ENCODE results near the gene PANK4. TPM values are rescaled to one million over a fixed set of nuclear protein-coding genes. Genes with fewer than 3 reads are reported as not detected.

The PANK4 gene
- total and polyA plus RNA-seq, 2 experiments from 2014 or later = 18.5 to 21.3 TPM

DNA sequence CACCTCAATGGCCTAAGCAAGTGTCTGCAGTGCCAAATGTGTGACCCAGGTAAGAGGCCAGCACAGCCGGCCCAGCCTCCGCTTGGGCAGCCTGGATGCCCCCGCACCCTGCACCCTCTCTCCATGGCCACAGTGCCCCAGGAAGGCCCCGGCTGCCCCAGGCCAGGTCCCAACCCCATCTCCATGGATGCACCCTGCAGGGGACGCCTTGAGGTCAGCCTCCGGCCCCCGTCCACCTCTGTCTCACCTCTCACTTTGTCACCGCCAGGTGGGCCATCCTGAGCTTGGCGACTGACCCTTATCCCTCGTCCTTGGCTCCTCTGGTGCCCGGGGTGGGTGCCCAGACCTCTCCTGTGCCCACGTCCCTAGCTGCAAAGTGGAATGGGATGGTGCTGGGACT lies 32.0 kb upstream of the PANK4 start:
- no peak overlapping the region for H3K4me3 ChIP-seq
- DNase-seq (ENCODE audit: low spot score) = no peak
- 94% methylated on average over 12 of the region's 12 CpGs for WGBS (ENCODE audit: low lambda C conversion rate, missing lambda C conversion rate)
- TF ChIP-seq EZH2phosphoT487 (IDR thresholded peaks at IDR 0.05; ENCODE audit: low read depth, severe bottlenecking, unreplicated experiment) = no peak
- TF ChIP-seq EZH2 (IDR thresholded peaks at IDR 0.05; ENCODE audit: borderline replicate concordance) = no peak
- TF ChIP-seq, protein P1, sequence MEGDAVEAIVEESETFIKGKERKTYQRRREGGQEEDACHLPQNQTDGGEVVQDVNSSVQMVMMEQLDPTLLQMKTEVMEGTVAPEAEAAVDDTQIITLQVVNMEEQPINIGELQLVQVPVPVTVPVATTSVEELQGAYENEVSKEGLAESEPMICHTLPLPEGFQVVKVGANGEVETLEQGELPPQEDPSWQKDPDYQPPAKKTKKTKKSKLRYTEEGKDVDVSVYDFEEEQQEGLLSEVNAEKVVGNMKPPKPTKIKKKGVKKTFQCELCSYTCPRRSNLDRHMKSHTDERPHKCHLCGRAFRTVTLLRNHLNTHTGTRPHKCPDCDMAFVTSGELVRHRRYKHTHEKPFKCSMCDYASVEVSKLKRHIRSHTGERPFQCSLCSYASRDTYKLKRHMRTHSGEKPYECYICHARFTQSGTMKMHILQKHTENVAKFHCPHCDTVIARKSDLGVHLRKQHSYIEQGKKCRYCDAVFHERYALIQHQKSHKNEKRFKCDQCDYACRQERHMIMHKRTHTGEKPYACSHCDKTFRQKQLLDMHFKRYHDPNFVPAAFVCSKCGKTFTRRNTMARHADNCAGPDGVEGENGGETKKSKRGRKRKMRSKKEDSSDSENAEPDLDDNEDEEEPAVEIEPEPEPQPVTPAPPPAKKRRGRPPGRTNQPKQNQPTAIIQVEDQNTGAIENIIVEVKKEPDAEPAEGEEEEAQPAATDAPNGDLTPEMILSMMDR (IDR thresholded peaks at IDR 0.05; ENCODE audit: poor library complexity) = no peak
- H3K79me2 ChIP-seq = no peaks in the 10 kb centered on the region
- no peak overlapping the region for H3K4me2 ChIP-seq
- H2AFZ ChIP-seq = no peak overlapping the region
- no peaks in the 10 kb centered on the region for H3K36me3 ChIP-seq (replicated peaks; ENCODE audit: insufficient read depth, low read depth)
- H3K27ac ChIP-seq = no peak overlapping the region
- peaks cover 15% of the 10 kb centered on the region for H3K4me1 ChIP-seq (ENCODE audit: insufficient read depth)
- H3K27me3 ChIP-seq = no peaks in the 10 kb centered on the region
- no peaks in the 10 kb centered on the region for H4K20me1 ChIP-seq (ENCODE audit: insufficient read depth, poor library complexity, severe bottlenecking)
- H3K9me3 ChIP-seq (ENCODE audit: low read depth) = no peaks in the 10 kb centered on the region
- no peaks in the 10 kb centered on the region for H3K9me2 ChIP-seq (replicated peaks; ENCODE audit: insufficient read depth)

GRCh38 chr1:2557482-2558400 lies 31.3 kb upstream of the PANK4 start:
- Histone ChIP-seq H3K9me3 (ENCODE audit: low read depth) (no peaks in the 10 kb centered on the region), H3K79me2 (no peaks in the 10 kb centered on the region), H3K4me1 (ENCODE audit: insufficient read depth) (peaks cover 15% of the 10 kb centered on the region), H3K9me2 (replicated peaks; ENCODE audit: insufficient read depth) (no peaks in the 10 kb centered on the region), H3K4me3 (no peak overlapping the region), H3K27ac (no peak overlapping the region), H4K20me1 (ENCODE audit: insufficient read depth, poor library complexity, severe bottlenecking) (no peaks in the 10 kb centered on the region), H2AFZ (no peak overlapping the region), H3K36me3 (replicated peaks; ENCODE audit: insufficient read depth, low read depth) (no peaks in the 10 kb centered on the region), H3K27me3 (no peaks in the 10 kb centered on the region), H3K4me2 (no peak overlapping the region)
- no peak for DNase-seq (ENCODE audit: low spot score)
- TF ChIP-seq, protein P1 (IDR thresholded peaks at IDR 0.05; ENCODE audit: poor library complexity) = no peak
- TF ChIP-seq EZH2phosphoT487 (IDR thresholded peaks at IDR 0.05; ENCODE audit: low read depth, severe bottlenecking, unreplicated experiment) = no peak
- TF ChIP-seq EZH2 (IDR thresholded peaks at IDR 0.05; ENCODE audit: borderline replicate concordance) = no peak
- WGBS (ENCODE audit: low lambda C conversion rate, missing lambda C conversion rate) = 86% methylated on average over 30 of the region's 30 CpGs

DNA sequence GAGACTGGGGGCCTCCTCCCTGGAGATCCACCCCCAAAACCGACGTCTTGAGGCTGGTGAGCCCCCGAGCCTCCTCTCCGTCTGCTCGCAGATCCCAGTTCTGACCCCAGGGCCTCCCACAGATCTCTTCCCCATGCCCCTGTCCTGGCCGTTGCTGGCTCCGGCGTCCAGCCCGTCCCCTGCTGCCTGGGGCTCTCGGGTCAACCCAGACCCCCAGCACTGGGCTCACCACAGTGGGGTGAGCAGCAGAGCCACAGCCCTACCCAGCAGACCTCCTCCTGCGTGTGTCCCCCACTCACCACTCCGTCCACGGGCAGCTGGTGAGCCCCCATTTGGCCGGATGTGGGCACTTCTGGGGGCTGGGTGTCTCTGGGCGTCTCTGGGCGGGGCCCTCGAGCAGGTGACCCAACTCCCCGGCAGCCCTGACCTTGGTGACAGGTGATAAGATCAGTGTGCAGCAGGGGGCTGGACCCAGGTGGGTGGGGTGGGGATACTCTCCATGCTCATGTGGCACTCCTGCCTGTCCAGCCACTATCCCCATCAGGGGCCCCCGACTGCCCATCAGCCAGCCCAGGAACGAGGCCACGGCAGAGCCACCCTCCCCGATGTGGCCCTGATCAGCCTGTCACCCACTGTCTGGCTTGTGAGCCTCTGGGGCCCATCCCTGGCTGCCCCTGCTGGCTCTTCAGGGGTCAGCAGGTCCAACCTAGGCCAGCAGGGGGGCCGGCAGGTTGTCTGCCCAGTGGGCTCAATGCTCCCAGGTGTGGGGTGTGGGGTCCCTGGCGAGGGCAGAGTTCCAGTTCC lies 30.5 kb upstream of the PANK4 start:
- Histone ChIP-seq H3K4me2 (peak overlapping the region; percentile 72), H3K4me3 (no peak overlapping the region), H4K20me1 (ENCODE audit: insufficient read depth, poor library complexity, severe bottlenecking) (no peaks in the 10 kb centered on the region), H3K27me3 (no peaks in the 10 kb centered on the region), H2AFZ (peak overlapping the region; percentile 52), H3K36me3 (replicated peaks; ENCODE audit: insufficient read depth, low read depth) (no peaks in the 10 kb centered on the region), H3K4me1 (ENCODE audit: insufficient read depth) (peaks cover 15% of the 10 kb centered on the region), H3K79me2 (no peaks in the 10 kb centered on the region), H3K9me3 (ENCODE audit: low read depth) (no peaks in the 10 kb centered on the region), H3K9me2 (replicated peaks; ENCODE audit: insufficient read depth) (no peaks in the 10 kb centered on the region), H3K27ac (peak overlapping the region; percentile 45)
- TF ChIP-seq EZH2 (IDR thresholded peaks at IDR 0.05; ENCODE audit: borderline replicate concordance) (no peak), EZH2phosphoT487 (IDR thresholded peaks at IDR 0.05; ENCODE audit: low read depth, severe bottlenecking, unreplicated experiment) (no peak)
- TF ChIP-seq, protein P1 (IDR thresholded peaks at IDR 0.05; ENCODE audit: poor library complexity) = no peak
- whole genome bisulfite sequencing (ENCODE audit: low lambda C conversion rate, missing lambda C conversion rate) = 74% methylated on average over 24 of the region's 24 CpGs
- DNase-seq (ENCODE audit: low spot score) = no peak
